Neuronal stem cell (in vitro differentiated cells): Measurements from ENCODE around the gene TCF20.
A peak's percentile ranks its signal among the peaks of the same experiment; 100 is the strongest.

ENCODE experiments used
- DNase-seq: peaks from one replicate; pipeline ENCODE4 v3.0.0-alpha.2; 2013; ENCODE audit warnings: low spot score
- H2AFZ ChIP-seq: one replicate; pipeline ENCODE4 v1.6.1; 2013; ENCODE audit warnings: mild to moderate bottlenecking, low read length, inconsistent platforms
- H2AK5ac ChIP-seq: 2 replicates; pipeline ENCODE4 v1.6.1; 2013; ENCODE audit warnings: low read depth, mild to moderate bottlenecking, inconsistent platforms, low read length, moderate library complexity, mixed read lengths
- H2BK120ac ChIP-seq: 2 replicates; pipeline ENCODE4 v1.6.1; 2013; ENCODE audit warnings: low read depth, mild to moderate bottlenecking, inconsistent platforms, low read length, moderate library complexity, mixed read lengths
- H2BK12ac ChIP-seq: one replicate; pipeline ENCODE4 v1.6.1; 2013; ENCODE audit warnings: low read length, inconsistent platforms
- H2BK15ac ChIP-seq: 2 replicates; pipeline ENCODE4 v1.6.1; 2013; ENCODE audit warnings: mild to moderate bottlenecking, low read length, inconsistent platforms, mixed read lengths
- H2BK5ac ChIP-seq: one replicate; pipeline ENCODE4 v1.6.1; 2013; ENCODE audit warnings: inconsistent platforms, mild to moderate bottlenecking, low read length, moderate library complexity
- H3K14ac ChIP-seq: one replicate; pipeline ENCODE4 v1.6.1; 2013; ENCODE audit warnings: low read length, inconsistent platforms
- H3K18ac ChIP-seq: 2 replicates; pipeline ENCODE4 v1.6.1; 2013; ENCODE audit warnings: low read length, inconsistent platforms
- H3K23ac ChIP-seq: 2 replicates; pipeline ENCODE4 v1.6.1; 2013; ENCODE audit warnings: low read depth, mild to moderate bottlenecking, mixed read lengths, low read length, inconsistent platforms; ENCODE audit not compliant: poor library complexity
- H3K27ac ChIP-seq: replicated peaks from 3 replicates; pipeline ENCODE4 v1.5.1; 2013; ENCODE audit warnings: low read length, inconsistent platforms
- H3K27me3 ChIP-seq, 3 experiments: 2 replicates each; pipeline ENCODE4 v1.6.1; 2013; ENCODE audit warnings: low read length in 3 of 3, mild to moderate bottlenecking in 2 of 3, inconsistent platforms in 1 of 3, low read depth in 1 of 3, mixed read lengths in 1 of 3, moderate library complexity in 1 of 3; ENCODE audit not compliant: control insufficient read depth in 3 of 3, insufficient read depth in 3 of 3
- H3K36me3 ChIP-seq, 2 donors: replicated peaks in 1 of 2; 2 replicates each; pipeline ENCODE4 v1.6.1; 2013; ENCODE audit warnings: low read length in 2 of 2; ENCODE audit not compliant: control insufficient read depth in 2 of 2, insufficient read depth in 2 of 2
- H3K4ac ChIP-seq: 2 replicates; pipeline ENCODE4 v1.6.1; 2013; ENCODE audit warnings: inconsistent platforms, mild to moderate bottlenecking, low read length, moderate library complexity
- H3K4me1 ChIP-seq, 2 donors: 1 replicate in 1 of 2; 2 replicates in 1 of 2; pipeline ENCODE4 v1.6.1; 2013; ENCODE audit warnings: low read length in 2 of 2, low read depth in 1 of 2; ENCODE audit not compliant: control insufficient read depth in 2 of 2, insufficient read depth in 1 of 2
- H3K4me2 ChIP-seq: one replicate; pipeline ENCODE4 v1.6.1; 2013; ENCODE audit warnings: mild to moderate bottlenecking, low read length, inconsistent platforms; ENCODE audit not compliant: insufficient read depth, poor library complexity, severe bottlenecking
- H3K4me3 ChIP-seq, 2 donors: 2 replicates each; pipeline ENCODE4 v1.5.1; 2013; ENCODE audit warnings: low read length in 2 of 2, mild to moderate bottlenecking in 2 of 2, inconsistent platforms in 1 of 2, moderate library complexity in 1 of 2
- H3K79me1 ChIP-seq: one replicate; pipeline ENCODE4 v1.6.1; 2013; ENCODE audit warnings: low read depth, mild to moderate bottlenecking, inconsistent platforms, low read length, moderate library complexity
- H3K9ac ChIP-seq: one replicate; pipeline ENCODE4 v1.6.1; 2013; ENCODE audit warnings: mild to moderate bottlenecking, low read depth, low read length, inconsistent platforms; ENCODE audit not compliant: poor library complexity
- H3K9me3 ChIP-seq, 2 donors: replicated peaks in 1 of 2; 2 replicates each; pipeline versions ENCODE3 to v1.6.1; 2013; ENCODE audit warnings: low read length in 2 of 2, mild to moderate bottlenecking in 2 of 2, inconsistent platforms in 1 of 2, low read depth in 1 of 2, mixed read lengths in 1 of 2, moderate library complexity in 1 of 2; ENCODE audit not compliant: control insufficient read depth in 2 of 2, insufficient read depth in 1 of 2
- H4K8ac ChIP-seq: one replicate; pipeline ENCODE4 v1.6.1; 2013; ENCODE audit warnings: low read depth, mild to moderate bottlenecking, inconsistent platforms, low read length, moderate library complexity
- H4K91ac ChIP-seq: one replicate; pipeline ENCODE4 v1.6.1; 2013; ENCODE audit warnings: low read length, low read depth, mild to moderate bottlenecking, inconsistent platforms; ENCODE audit not compliant: poor library complexity
- WGBS, 2 donors: extraction: QIAGEN DNeasy Blood & Tissue Kit; methylation state at CpG; one replicate each; pipeline ENCODE4 v1.1.7; 2013; ENCODE audit warnings: missing lambda C conversion rate in 2 of 2, mixed read lengths in 1 of 2; ENCODE audit not compliant: insufficient read length in 2 of 2, insufficient replicate concordance in 1 of 2; ENCODE audit errors: extremely low coverage in 2 of 2; 5-methylcytosine and 5-hydroxymethylcytosine counted together

The TCF20 gene

GRCh38 chr22:42270176-42270509 lies 310 bp downstream of the TCF20 start:
- Histone ChIP-seq H2BK15ac (peak overlapping the region; percentile 16), H3K18ac (peak overlapping the region; percentile 90), H3K14ac (no peak overlapping the region), H2BK12ac (no peak overlapping the region), H3K27ac (peak overlapping the region; percentile 80), H3K36me3 (no peaks in the 10 kb centered on the region), H3K79me1 (peaks cover 7% of the 10 kb centered on the region), H2BK5ac (peak overlapping the region; percentile 93), H3K23ac (peak overlapping the region; percentile 62), H3K4me2 (peak overlapping the region; percentile 93), H3K9me3 (no peaks in the 10 kb centered on the region), H3K4me3 (peak overlapping the region; percentile 81 to 87), H3K9ac (peak overlapping the region; percentile 87), H4K8ac (no peak overlapping the region), H3K27me3 (no peaks in the 10 kb centered on the region), H3K4me1 (peaks cover 24 to 26% of the 10 kb centered on the region in 2 donors), H2AK5ac (peak overlapping the region; percentile 72), H2AFZ (peak overlapping the region; percentile 85), H2BK120ac (no peak overlapping the region), H3K4ac (no peak overlapping the region), H4K91ac (no peak overlapping the region)
- no peak for DNase-seq
- WGBS, 2 donors: no CpG with 5 or more reads among the region's 37 CpGs

GRCh38 chr22:42269432-42270175 lies 849 bp downstream of the TCF20 start:
- Histone ChIP-seq H3K18ac (peak overlapping the region; percentile 90), H3K4me2 (peak overlapping the region; percentile 93), H3K4me1 (peaks cover 20 to 21% of the 10 kb centered on the region in 2 donors), H4K8ac (no peak overlapping the region), H3K27ac (peak overlapping the region; percentile 80), H3K4ac (no peak overlapping the region), H2AFZ (peak overlapping the region; percentile 85), H3K9ac (peak overlapping the region; percentile 87), H2BK12ac (no peak overlapping the region), H3K4me3 (peak overlapping the region; percentile 81 to 87), H3K23ac (peak overlapping the region; percentile 62), H3K79me1 (peaks cover 7% of the 10 kb centered on the region), H3K27me3 (no peaks in the 10 kb centered on the region), H2BK15ac (peak overlapping the region; percentile 16), H2AK5ac (peak overlapping the region; percentile 72), H3K14ac (peak overlapping the region; percentile 14), H4K91ac (peak overlapping the region; percentile 16), H3K36me3 (no peaks in the 10 kb centered on the region), H2BK120ac (no peak overlapping the region), H3K9me3 (no peaks in the 10 kb centered on the region), H2BK5ac (no peak overlapping the region)
- DNase-seq: no peak
- no CpG with 5 or more reads among the region's 70 CpGs for WGBS, 2 donors

GRCh38 chr22:42268852-42269410 lies 1.5 kb downstream of the TCF20 start:
- Histone ChIP-seq H2BK120ac (no peak overlapping the region), H2BK12ac (no peak overlapping the region), H3K23ac (no peak overlapping the region), H3K4me2 (peak overlapping the region; percentile 93), H3K79me1 (peaks cover 7% of the 10 kb centered on the region), H3K4me3 (peak overlapping the region; percentile 81 to 87), H2AFZ (peak overlapping the region; percentile 85), H3K27ac (no peak overlapping the region), H3K4ac (no peak overlapping the region), H3K9ac (peak overlapping the region; percentile 87), H3K36me3 (no peaks in the 10 kb centered on the region), H3K9me3 (no peaks in the 10 kb centered on the region), H2BK15ac (no peak overlapping the region), H3K27me3 (no peaks in the 10 kb centered on the region), H2AK5ac (no peak overlapping the region), H2BK5ac (no peak overlapping the region), H3K18ac (no peak overlapping the region), H3K4me1 (peaks cover 13 to 14% of the 10 kb centered on the region in 2 donors), H4K91ac (no peak overlapping the region), H3K14ac (no peak overlapping the region), H4K8ac (no peak overlapping the region)
- no peak for DNase-seq
- no CpG with 5 or more reads among the region's 9 CpGs for WGBS, 2 donors

GRCh38 chr22:42265321-42265720 lies 5.1 kb downstream of the TCF20 start:
- H3K4me3 ChIP-seq: no peak overlapping the region
- no peak overlapping the region for H3K4ac ChIP-seq
- no peak overlapping the region for H2BK120ac ChIP-seq
- no peak overlapping the region for H3K27ac ChIP-seq
- H3K36me3 ChIP-seq: no peaks in the 10 kb centered on the region
- DNase-seq: no peak
- no peak overlapping the region for H4K91ac ChIP-seq
- H2BK5ac ChIP-seq: no peak overlapping the region
- no peak overlapping the region for H3K23ac ChIP-seq
- H3K4me2 ChIP-seq: no peak overlapping the region
- no peak overlapping the region for H3K18ac ChIP-seq
- WGBS, 2 donors: no CpG with 5 or more reads among the region's 2 CpGs
- H4K8ac ChIP-seq: no peak overlapping the region
- H2AFZ ChIP-seq: no peak overlapping the region
- peaks cover 0 to 2% of the 10 kb centered on the region in 2 donors for H3K9me3 ChIP-seq
- peaks cover 6 to 7% of the 10 kb centered on the region in 2 donors for H3K4me1 ChIP-seq
- H3K27me3 ChIP-seq: no peaks in the 10 kb centered on the region
- no peak overlapping the region for H2BK12ac ChIP-seq
- H3K79me1 ChIP-seq: peaks cover 7% of the 10 kb centered on the region
- no peak overlapping the region for H2AK5ac ChIP-seq
- H3K14ac ChIP-seq: no peak overlapping the region
- H2BK15ac ChIP-seq: no peak overlapping the region
- no peak overlapping the region for H3K9ac ChIP-seq
